D721Med (cell line): Measurements from ENCODE around the gene SMIM7.

Experiments
- DNase-seq: peaks from one replicate; pipeline ENCODE4 v3.0.0; 2011; ENCODE audit warnings: low spot score; ENCODE audit not compliant: insufficient read length
- FAIRE-seq: peaks from 2 replicates; lab custom pipeline; 2011; peaks lifted over from hg19 to GRCh38; lab: Jason Lieb, UNC
- CTCF ChIP-seq: IDR thresholded peaks from 2 replicates; pipeline ENCODE4 v1.5.1; 2012; ENCODE audit warnings: mild to moderate bottlenecking, control low read depth; ENCODE audit not compliant: insufficient read depth; ENCODE audit errors: missing control alignments

The SMIM7 gene

GRCh38 chr19:16638666-16639065 is 21.3 kb downstream of the SMIM7 start:
- FAIRE-seq (no peak), DNase-seq (no peak)
- TF ChIP-seq CTCF, result no peak

GRCh38 chr19:16637535-16637934 is 22.4 kb downstream of the SMIM7 start:
- DNase-seq (no peak), FAIRE-seq (no peak)
- no peak for TF ChIP-seq CTCF

GRCh38 chr19:16631465-16631864 is 28.5 kb downstream of the SMIM7 start:
- TF ChIP-seq CTCF, result no peak
- FAIRE-seq (no peak), DNase-seq (no peak)

- no peak for TF ChIP-seq CTCF
- no peak for FAIRE-seq
- DNase-seq, result no peak
Observed at GRCh38 chr19:16628984-16629691, 30.8 kb downstream of the SMIM7 start.

- no peak for FAIRE-seq
- DNase-seq, result peak; percentile 79
- TF ChIP-seq CTCF, result no peak
Observed at GRCh38 chr19:16628183-16628983, 31.6 kb downstream of the SMIM7 start, which contains the start of gene MED26. MED26 (minus strand) TSS chr19:16628204; CDS start chr19:16627943, 261 bp downstream.

GRCh38 chr19:16627928-16628182 is 32.1 kb downstream of the SMIM7 start:
- DNase-seq (no peak), FAIRE-seq (no peak)
- no peak for TF ChIP-seq CTCF

- no peak for TF ChIP-seq CTCF
- FAIRE-seq (no peak), DNase-seq (no peak)
Observed at GRCh38 chr19:16627193-16627927, 32.6 kb downstream of the SMIM7 start.
